Tibial artery (tissue), 4 donors: ENCODE data around the gene FAM118A.

Experiments used
- DNase-seq, 2 donors: peaks; one replicate each; pipeline ENCODE4 v3.0.0-alpha.2; 2019
- H3K27ac ChIP-seq, 2 donors: fragments of 200-600 bp; sonication (generic) in 1 of 2; 1 replicate in 1 of 2; 2 replicates in 1 of 2; pipeline ENCODE4 v1.5.1; 2018 to 2019; ENCODE audit warnings: mild to moderate bottlenecking in 1 of 2
- H3K27me3 ChIP-seq, 2 donors: fragments of 200-600 bp; sonication (generic) in 1 of 2; one replicate each; pipeline versions ENCODE4 v1.5.1 to v1.6.0; 2016 to 2019
- H3K36me3 ChIP-seq, 3 donors: fragments of 200-600 bp; sonication (generic) in 2 of 3; one replicate each; pipeline ENCODE4 v1.5.1; 2016 to 2019; ENCODE audit warnings: mild to moderate bottlenecking in 2 of 3
- H3K4me1 ChIP-seq, 4 donors: fragments of 200-600 bp; sonication (generic) in 2 of 4; 1 replicate in 3 of 4; 2 replicates in 1 of 4; pipeline ENCODE4 v1.5.1; 2016 to 2019
- H3K4me3 ChIP-seq, 2 donors: fragments of 200-600 bp; sonication (generic) in 1 of 2; 1 replicate in 1 of 2; 2 replicates in 1 of 2; pipeline ENCODE4 v1.5.1; 2018 to 2019; ENCODE audit warnings: mild to moderate bottlenecking in 2 of 2
- H3K9me3 ChIP-seq, 3 donors: fragments of 200-600 bp; sonication (generic) in 1 of 3; one replicate each; pipeline ENCODE4 v1.5.1; 2016 to 2019
- CTCF ChIP-seq, 2 experiments: fragments of 200-600 bp in 1 of 2; fragments of 450-650 bp in 1 of 2; IDR thresholded peaks; one replicate each; pipeline ENCODE4 v1.5.1; 2017 to 2019; ENCODE audit warnings: antibody characterized with exemption in 2 of 2, mild to moderate bottlenecking in 1 of 2, moderate library complexity in 1 of 2
- intact Hi-C: fragments of 100-400 bp; cut with DNase I; formaldehyde crosslinking; loops from one replicate; pipeline ENCODE4 v1.15.0; 2023; ENCODE audit warnings: low total_unique reads

The FAM118A gene

GRCh38 chr22:45286854-45287551 lies 22.7 kb upstream of the FAM118A start:
- Histone ChIP-seq H3K36me3 (no peaks in the 10 kb centered on the region), H3K4me3 (no peak overlapping the region), H3K27me3 (peaks cover 0 to 52% of the 10 kb centered on the region in 2 donors), H3K4me1 (peaks cover 0 to 21% (median 12%) of the 10 kb centered on the region in 4 donors), H3K9me3 (no peaks in the 10 kb centered on the region), H3K27ac (no peak overlapping the region)
- TF ChIP-seq CTCF (IDR thresholded peaks at IDR 0.05), result no peak
- no peak for DNase-seq
- intact Hi-C loops, result no loop called here

- Histone ChIP-seq H3K4me1 (no peaks in the 10 kb centered on the region), H3K4me3 (no peak overlapping the region), H3K27ac (no peak overlapping the region), H3K36me3 (no peaks in the 10 kb centered on the region), H3K9me3 (no peaks in the 10 kb centered on the region), H3K27me3 (peaks cover 0 to 49% of the 10 kb centered on the region in 2 donors)
- intact Hi-C loops, result no loop called here
- no peak for DNase-seq
- TF ChIP-seq CTCF (IDR thresholded peaks at IDR 0.05), result no peak
Measured at GRCh38 chr22:45290410-45290936, 19.3 kb upstream of the FAM118A start.

- no peak for TF ChIP-seq CTCF (IDR thresholded peaks at IDR 0.05)
- no peak overlapping the region for H3K27ac ChIP-seq
- H3K9me3 ChIP-seq, result no peaks in the 10 kb centered on the region
- DNase-seq, result no peak
- peaks cover 0 to 46% of the 10 kb centered on the region in 2 donors for H3K27me3 ChIP-seq
- intact Hi-C loops, result no loop called here
- no peaks in the 10 kb centered on the region for H3K4me1 ChIP-seq
- no peak overlapping the region for H3K4me3 ChIP-seq
- no peaks in the 10 kb centered on the region for H3K36me3 ChIP-seq
Measured at GRCh38 chr22:45291061-45291930, 18.4 kb upstream of the FAM118A start.

GRCh38 chr22:45291931-45292290 lies 17.8 kb upstream of the FAM118A start:
- Histone ChIP-seq H3K4me1 (no peaks in the 10 kb centered on the region), H3K36me3 (no peaks in the 10 kb centered on the region), H3K9me3 (no peaks in the 10 kb centered on the region), H3K27me3 (peaks cover 0 to 45% of the 10 kb centered on the region in 2 donors), H3K4me3 (no peak overlapping the region), H3K27ac (no peak overlapping the region)
- DNase-seq, result no peak
- TF ChIP-seq CTCF (IDR thresholded peaks at IDR 0.05), result no peak
- intact Hi-C loops, result no loop called here

- Histone ChIP-seq H3K36me3 (no peaks in the 10 kb centered on the region), H3K27me3 (peaks cover 0 to 39% of the 10 kb centered on the region in 2 donors), H3K4me3 (no peak overlapping the region), H3K9me3 (no peaks in the 10 kb centered on the region), H3K4me1 (no peaks in the 10 kb centered on the region), H3K27ac (no peak overlapping the region)
- intact Hi-C loops, result no loop called here
- DNase-seq, result no peak
- TF ChIP-seq CTCF (IDR thresholded peaks at IDR 0.05), result no peak
Measured at GRCh38 chr22:45292731-45293442, 16.8 kb upstream of the FAM118A start.
